Measurements from ENCODE around the gene VPS29. TPM values are rescaled to one million over a fixed set of nuclear protein-coding genes. Genes with fewer than 3 reads are reported as not detected.

The VPS29 gene
- total RNA-seq, 1 experiment from 2014 or later, result 95.7 TPM

- peak; percentile 91 for TF ChIP-seq ZBTB33 (IDR thresholded peaks at IDR 0.05; ENCODE audit: extremely low read depth, insufficient replicate concordance, low read length)
- TF ChIP-seq SRF (IDR thresholded peaks at IDR 0.05; ENCODE audit: low read depth), result no peak
- TF ChIP-seq MAX (IDR thresholded peaks at IDR 0.05), result peak; percentile 97
- TF ChIP-seq POLR2A (IDR thresholded peaks at IDR 0.05; ENCODE audit: borderline replicate concordance, extremely low read depth, insufficient read depth, insufficient read length), result peak; percentile 96
- peak; percentile 75; the same call in 1 of the 2 replicates for TF ChIP-seq ZFX (IDR thresholded peaks at IDR 0.05)
- no peak for TF ChIP-seq JUND (IDR thresholded peaks at IDR 0.05)
- TF ChIP-seq EZH2phosphoT487 (IDR thresholded peaks at IDR 0.05; ENCODE audit: borderline replicate concordance), result no peak
Measured at GRCh38 chr12:110468214-110469048, 33.5 kb downstream of the VPS29 start, which contains the start of the genes FAM216A and GPN3 (continued).

- BruUV-seq (replicated peaks), result TSS peak; percentile 90
- ChIA-PET RAD21 (ENCODE audit: low non-redundant PET in 1 of 2, low total read pairs in 2 of 2, uncharacterized antibody in 2 of 2, unreplicated experiment in 2 of 2) (interaction anchor here (1.1 to 1.3 kb wide), 2 partner anchors 18 to 420 kb away, joined by 3 to 4 read pairs; partner anchors contain the start of gene ARPC3 (in 1 of the 2)), CTCF (interaction anchor here (0.7 to 3.1 kb wide), 10 partner anchors 10 to 623 kb away, joined by 3 to 57 read pairs (median 4); partner anchors contain the start of genes ARPC3, RAD9B and VPS29), POLR2A (interaction anchor here (0.8 to 2.1 kb wide), 9 partner anchors 12 to 134 kb away, joined by 3 to 15 read pairs (median 5); partner anchors contain the start of genes ARPC3, RAD9B and VPS29)
- TF ChIP-seq FOSL1 (IDR thresholded peaks at IDR 0.05; ENCODE audit: low read depth) (no peak), CBX3 (IDR thresholded peaks at IDR 0.05; ENCODE audit: low read depth) (no peak), CTCF (IDR thresholded peaks at IDR 0.05 in 2 of 3, conservative IDR thresholded peaks at IDR 0.05 in 1 of 3; ENCODE audit: borderline replicate concordance in 1 of 3, insufficient read depth in 1 of 3, low read depth in 2 of 3, low read length in 2 of 3) (no peak), REST (IDR thresholded peaks at IDR 0.05; ENCODE audit: low read depth) (no peak), ZFX (IDR thresholded peaks at IDR 0.05) (no peak), CEBPB (IDR thresholded peaks at IDR 0.05; ENCODE audit: low read depth) (no peak), SRF (IDR thresholded peaks at IDR 0.05; ENCODE audit: low read depth) (no peak)
- peaks cover 12 to 25% of the 10 kb centered on the region in 2 experiments for H3K4me1 ChIP-seq (ENCODE audit: control insufficient read depth in 1 of 2, insufficient read depth in 2 of 2, low read length in 2 of 2)
- peaks cover 21% of the 10 kb centered on the region for H3K79me2 ChIP-seq (ENCODE audit: insufficient read depth, low read length)
- no peak overlapping the region for H2AFZ ChIP-seq (ENCODE audit: low read depth, low read length, poor library complexity, severe bottlenecking)
- H3K4me3 ChIP-seq (replicated peaks in 1 of 2; ENCODE audit: low read depth in 1 of 2, low read length in 2 of 2), result peak overlapping the region; percentile 85 to 86
- H3K9me2 ChIP-seq (ENCODE audit: insufficient read depth), result no peaks in the 10 kb centered on the region
- H3K9me3 ChIP-seq (ENCODE audit: control insufficient read depth in 1 of 2, insufficient read depth in 1 of 2, low read depth in 1 of 2, low read length in 2 of 2), result no peaks in the 10 kb centered on the region
- H3K27me3 ChIP-seq (ENCODE audit: insufficient read depth, low read length), result no peaks in the 10 kb centered on the region
- DNase-seq (ENCODE audit: low read depth, low spot score) (no peak), ATAC-seq (no peak)
- peak overlapping the region; percentile 83 for H3K4me2 ChIP-seq (ENCODE audit: low read length)
- no peaks in the 10 kb centered on the region for H4K20me1 ChIP-seq (ENCODE audit: insufficient read depth)
- peak overlapping the region; percentile 45 for H3K27ac ChIP-seq (ENCODE audit: low read depth, low read length)
- peak overlapping the region; percentile 80 for H3K9ac ChIP-seq (ENCODE audit: low read length)
- peaks cover 5 to 17% of the 10 kb centered on the region in 2 experiments; a peak in 2 of 4 replicates for H3K36me3 ChIP-seq (ENCODE audit: control insufficient read depth in 1 of 2, insufficient read depth in 2 of 2, low read length in 2 of 2)
- intact Hi-C loops (cut with micrococcal nuclease), result loop anchor here (1.0 kb wide), 3 partner anchors 18 to 230 kb away; partner anchors contain the start of gene ARPC3
Measured at GRCh38 chr12:110467847-110468213, 34.1 kb downstream of the VPS29 start.

All from HCT116 (cell line).